Large intestine (tissue), 3 donors: ENCODE measurements around the gene TSPAN18. TPM values are rescaled to one million over a fixed set of nuclear protein-coding genes. Genes with fewer than 3 reads are reported as not detected.
A peak's percentile ranks its signal among the peaks of the same experiment; 100 is the strongest.

ENCODE experiments used
- DNase-seq, 2 donors: peaks; one replicate each; pipeline versions ENCODE4 v3.0.0 to v3.0.0-alpha.2; 2013
- H3K27ac ChIP-seq: one replicate; pipeline ENCODE4 v1.5.1; 2013; ENCODE audit warnings: low read length
- H3K27me3 ChIP-seq: 2 replicates; pipeline ENCODE4 v1.6.1; 2013; ENCODE audit warnings: low read length; ENCODE audit not compliant: control insufficient read depth, insufficient read depth
- H3K36me3 ChIP-seq: 2 replicates; pipeline ENCODE4 v1.6.1; 2013; ENCODE audit warnings: low read length; ENCODE audit not compliant: control insufficient read depth, insufficient read depth
- H3K4me1 ChIP-seq: one replicate; pipeline ENCODE4 v1.6.1; 2013; ENCODE audit warnings: low read length; ENCODE audit not compliant: control insufficient read depth, insufficient read depth
- H3K4me3 ChIP-seq: one replicate; pipeline ENCODE4 v1.5.1; 2013; ENCODE audit warnings: low read length
- H3K9me3 ChIP-seq: one replicate; pipeline ENCODE4 v1.6.1; 2013; ENCODE audit warnings: mild to moderate bottlenecking, low read depth, low read length, moderate library complexity; ENCODE audit not compliant: control insufficient read depth
- WGBS: methylation state at CpG from one replicate; pipeline ENCODE4 v1.1.5; 2013; ENCODE audit warnings: low lambda C conversion rate; ENCODE audit not compliant: insufficient coverage; 5-methylcytosine and 5-hydroxymethylcytosine counted together
- polyA plus RNA-seq: library from polyadenylated mRNA; unstranded; fragments of 120-200 nt; gene quantifications from one replicate; pipeline ENCODE4 v1.2.1, GENCODE V29; 2013

Gene TSPAN18
- polyA plus RNA-seq, 1 donor: 59.1 TPM

GRCh38 chr11:44957040-44957515, 230.3 kb downstream of the TSPAN18 start:
- peaks cover 62% of the 10 kb centered on the region for H3K4me1 ChIP-seq
- no peak for DNase-seq
- WGBS: no CpG with 5 or more reads among the region's 35 CpGs

DNA sequence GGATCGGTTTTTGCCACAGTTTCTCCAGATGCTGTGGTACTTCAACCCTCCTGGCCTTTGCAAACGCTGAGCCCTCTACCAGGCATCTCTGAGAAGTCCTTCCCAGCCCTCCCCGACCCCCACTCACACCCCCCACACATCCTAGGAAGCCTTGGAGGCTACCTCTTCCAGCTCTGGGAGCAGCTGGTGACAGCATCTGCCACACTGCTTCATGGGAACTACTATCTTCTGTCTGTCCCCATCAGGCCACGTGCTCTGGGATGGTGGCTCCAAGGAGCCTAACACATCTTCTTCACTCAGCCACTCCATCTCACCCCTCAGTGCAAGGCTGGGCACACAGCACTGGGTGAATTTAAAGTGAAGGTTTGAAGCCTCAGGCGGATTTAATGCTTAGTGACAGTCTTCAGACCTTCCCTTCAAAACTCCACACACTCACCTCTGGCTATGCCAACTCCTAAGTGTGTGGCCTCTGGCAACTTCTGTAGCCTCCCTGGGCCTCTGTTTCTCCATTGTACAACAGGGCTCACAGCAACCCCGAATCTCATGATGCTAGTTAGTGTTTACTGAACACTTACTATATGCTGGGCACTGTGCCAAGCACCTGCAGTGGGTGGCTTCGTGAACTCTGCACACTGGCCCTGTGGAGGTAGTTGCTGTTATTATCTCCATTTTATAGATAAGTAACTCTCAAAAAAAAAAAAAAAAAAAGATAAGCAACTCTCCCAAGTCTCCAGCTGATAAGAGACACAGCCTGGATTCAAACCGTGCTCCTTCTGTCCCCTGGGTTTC, 231.2 kb downstream of the TSPAN18 start:
- peaks cover 53% of the 10 kb centered on the region for H3K4me1 ChIP-seq

More at GRCh38 chr11:44957040-44957515, 230.3 kb downstream of the TSPAN18 start:
- Histone ChIP-seq H3K9me3 (no peaks in the 10 kb centered on the region), H3K27me3 (no peaks in the 10 kb centered on the region), H3K36me3 (no peaks in the 10 kb centered on the region), H3K4me3 (no peak overlapping the region), H3K27ac (no peak overlapping the region)

DNA sequence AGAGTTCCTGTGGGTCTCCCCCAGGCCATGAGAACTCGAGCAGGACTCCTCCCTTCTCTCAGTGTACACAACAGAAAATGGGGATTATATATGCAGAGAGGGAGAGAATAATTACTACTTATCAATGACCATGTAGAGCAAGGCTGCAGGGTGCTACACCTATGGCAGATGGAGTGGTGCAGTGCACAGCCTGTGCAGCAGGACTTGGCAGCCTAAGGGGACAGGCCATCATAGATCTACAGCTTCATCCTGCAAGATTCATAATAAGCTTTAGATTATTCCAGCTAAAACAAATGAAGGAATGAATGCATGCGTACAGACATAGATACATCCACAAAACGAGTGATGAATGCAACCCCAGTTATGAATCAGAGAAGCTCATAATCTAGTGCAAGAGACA, 232.3 kb downstream of the TSPAN18 start:
- no peak for DNase-seq
- H3K4me1 ChIP-seq: peaks cover 54% of the 10 kb centered on the region
- no peaks in the 10 kb centered on the region for H3K27me3 ChIP-seq
- H3K9me3 ChIP-seq: no peaks in the 10 kb centered on the region
- no peaks in the 10 kb centered on the region for H3K36me3 ChIP-seq
- H3K4me3 ChIP-seq: no peak overlapping the region
- 100% methylated on average over 1 of the region's 3 CpGs for WGBS
- peak overlapping the region; percentile 58 for H3K27ac ChIP-seq

More for the DNA sequence above, 231.2 kb downstream of the TSPAN18 start:
- H3K4me3 ChIP-seq: no peak overlapping the region
- H3K27me3 ChIP-seq: no peaks in the 10 kb centered on the region
- WGBS: no CpG with 5 or more reads among the region's 8 CpGs
- no peaks in the 10 kb centered on the region for H3K9me3 ChIP-seq
- H3K27ac ChIP-seq: peak overlapping the region; percentile 38
- DNase-seq: peak; percentile 82 to 85
- no peaks in the 10 kb centered on the region for H3K36me3 ChIP-seq

DNA sequence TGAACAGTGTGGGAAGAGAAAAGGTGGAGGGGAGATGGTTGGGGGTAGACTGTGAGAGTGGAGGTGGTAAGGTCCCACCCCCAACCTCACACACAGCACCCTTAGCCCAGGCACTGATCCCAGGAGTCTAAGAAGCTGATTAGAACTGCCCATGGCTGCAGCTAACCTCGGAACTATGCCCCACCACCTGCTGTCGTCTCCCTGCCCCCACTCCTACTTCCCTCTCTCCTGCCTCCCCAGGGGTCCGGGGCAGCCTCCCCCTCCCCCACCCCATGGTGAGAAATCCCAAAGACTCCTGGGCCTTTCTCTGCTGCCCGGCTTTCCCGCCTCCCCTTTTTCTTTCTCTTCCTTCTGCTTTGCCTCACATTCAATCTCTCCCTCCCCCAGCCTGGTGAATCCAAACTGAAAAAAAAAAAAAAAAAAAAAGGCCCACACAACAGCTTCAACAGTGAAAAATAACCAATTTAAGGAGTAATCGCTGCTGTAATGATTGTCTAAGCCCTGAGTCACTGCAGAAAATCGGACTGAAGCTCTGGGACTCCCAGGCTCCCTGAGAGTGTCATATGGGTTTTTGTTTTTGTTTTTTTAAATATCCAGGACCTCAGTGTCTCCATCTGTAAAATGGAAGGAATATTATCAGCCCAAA, 233.6 kb downstream of the TSPAN18 start:
- H3K4me1 ChIP-seq: peaks cover 54% of the 10 kb centered on the region
- H3K27ac ChIP-seq: no peak overlapping the region
- no peak for DNase-seq
- H3K9me3 ChIP-seq: no peaks in the 10 kb centered on the region
- H3K4me3 ChIP-seq: no peak overlapping the region
- no peaks in the 10 kb centered on the region for H3K27me3 ChIP-seq
- H3K36me3 ChIP-seq: no peaks in the 10 kb centered on the region
- 60% methylated on average over 1 of the region's 7 CpGs for WGBS

DNA sequence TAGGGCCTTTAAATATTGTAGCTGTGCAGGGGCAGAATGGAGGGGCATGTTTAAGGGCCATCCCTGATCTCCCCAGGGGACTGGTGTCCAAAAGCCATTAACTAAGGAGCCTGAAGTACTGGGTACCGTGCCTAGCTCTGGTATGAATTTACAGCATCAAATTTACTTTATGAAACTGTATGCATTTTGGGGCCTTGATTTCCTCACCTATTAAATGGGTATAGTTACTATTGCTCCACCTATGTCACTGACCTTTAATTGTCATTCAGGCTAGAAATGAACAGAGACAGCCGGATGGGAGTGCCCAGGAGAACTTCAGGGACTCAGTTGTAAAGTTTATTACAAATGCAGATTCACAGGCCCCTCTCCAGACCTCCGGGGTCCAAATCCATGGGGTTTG, 235.7 kb downstream of the TSPAN18 start:
- no peak for DNase-seq
- no peak overlapping the region for H3K27ac ChIP-seq
- no peaks in the 10 kb centered on the region for H3K27me3 ChIP-seq
- peaks cover 38% of the 10 kb centered on the region for H3K4me1 ChIP-seq
- H3K4me3 ChIP-seq: no peak overlapping the region
- no peaks in the 10 kb centered on the region for H3K36me3 ChIP-seq
- H3K9me3 ChIP-seq: no peaks in the 10 kb centered on the region
- no CpG with 5 or more reads among the region's 3 CpGs for WGBS

DNA sequence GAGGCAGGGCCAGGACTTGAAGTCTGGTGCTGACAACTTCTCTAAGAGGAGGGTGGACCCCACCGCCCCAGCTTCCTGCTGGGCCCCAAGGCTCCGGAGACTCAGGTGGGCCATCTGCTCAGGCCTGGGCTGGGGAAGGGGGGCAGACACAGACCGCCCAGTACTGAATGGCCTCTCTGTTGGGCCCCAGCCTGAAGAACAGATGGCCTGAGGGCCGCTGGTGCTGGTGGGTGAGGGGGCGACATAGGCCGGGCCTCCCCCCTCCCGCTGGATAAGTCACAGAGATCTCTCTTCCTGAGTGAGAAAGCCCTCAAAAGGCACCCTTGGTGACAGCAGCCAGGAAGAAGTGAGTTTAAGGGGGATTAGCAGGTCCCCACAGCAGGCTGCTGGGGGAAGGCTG, 236.4 kb downstream of the TSPAN18 start:
- Histone ChIP-seq H3K4me1 (peaks cover 31% of the 10 kb centered on the region), H3K4me3 (no peak overlapping the region), H3K27ac (no peak overlapping the region), H3K9me3 (no peaks in the 10 kb centered on the region), H3K27me3 (no peaks in the 10 kb centered on the region), H3K36me3 (no peaks in the 10 kb centered on the region)
- no CpG with 5 or more reads among the region's 7 CpGs for WGBS
- DNase-seq: peak in 1 of 2 donors; percentile 10

GRCh38 chr11:44963948-44964347, 237.2 kb downstream of the TSPAN18 start:
- no CpG with 5 or more reads among the region's 5 CpGs for WGBS
- peaks cover 25% of the 10 kb centered on the region for H3K4me1 ChIP-seq
- no peaks in the 10 kb centered on the region for H3K27me3 ChIP-seq
- no peaks in the 10 kb centered on the region for H3K36me3 ChIP-seq
- H3K9me3 ChIP-seq: no peaks in the 10 kb centered on the region
- no peak overlapping the region for H3K27ac ChIP-seq
- no peak for DNase-seq
- H3K4me3 ChIP-seq: no peak overlapping the region

DNA sequence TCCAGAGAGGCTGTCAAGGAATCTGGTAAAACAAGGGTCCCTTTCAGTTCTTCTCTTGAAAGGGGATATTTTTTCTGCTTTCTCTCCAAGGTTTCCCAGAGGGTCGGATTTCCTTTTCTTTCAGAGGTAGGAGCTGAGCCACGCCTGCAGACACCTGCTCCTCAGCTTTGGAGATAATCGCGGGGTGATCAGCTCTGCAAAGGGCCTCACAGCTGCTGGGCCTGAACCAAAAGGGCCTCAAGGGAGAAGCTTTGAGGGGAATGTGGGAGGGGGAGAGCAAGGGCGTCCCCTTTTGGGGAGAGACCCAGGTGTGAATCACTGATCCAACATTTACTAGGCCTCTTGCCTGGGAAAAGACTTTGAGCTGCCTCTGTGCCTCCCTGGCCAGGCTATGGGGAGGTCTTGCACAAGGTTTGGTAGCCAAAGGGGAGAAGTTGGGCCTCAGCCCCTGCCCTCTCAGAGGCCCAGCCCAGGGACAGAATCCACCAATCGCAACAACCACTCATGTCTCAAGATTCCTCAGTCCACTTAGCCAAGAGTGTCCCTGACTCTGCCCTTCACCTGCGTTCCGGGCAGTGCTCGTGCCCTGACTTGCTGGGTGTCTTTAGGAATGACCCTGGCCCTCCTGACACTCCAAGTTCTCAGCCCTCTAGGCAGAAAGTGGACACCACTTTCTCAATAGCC, 237.9 kb downstream of the TSPAN18 start:
- H3K36me3 ChIP-seq: no peaks in the 10 kb centered on the region
- no peaks in the 10 kb centered on the region for H3K27me3 ChIP-seq
- peak overlapping the region; percentile 70 for H3K27ac ChIP-seq
- H3K4me3 ChIP-seq: no peak overlapping the region
- WGBS: no CpG with 5 or more reads among the region's 9 CpGs
- peaks cover 22% of the 10 kb centered on the region for H3K4me1 ChIP-seq
- no peaks in the 10 kb centered on the region for H3K9me3 ChIP-seq
- peak; percentile 71 to 85 for DNase-seq

DNA sequence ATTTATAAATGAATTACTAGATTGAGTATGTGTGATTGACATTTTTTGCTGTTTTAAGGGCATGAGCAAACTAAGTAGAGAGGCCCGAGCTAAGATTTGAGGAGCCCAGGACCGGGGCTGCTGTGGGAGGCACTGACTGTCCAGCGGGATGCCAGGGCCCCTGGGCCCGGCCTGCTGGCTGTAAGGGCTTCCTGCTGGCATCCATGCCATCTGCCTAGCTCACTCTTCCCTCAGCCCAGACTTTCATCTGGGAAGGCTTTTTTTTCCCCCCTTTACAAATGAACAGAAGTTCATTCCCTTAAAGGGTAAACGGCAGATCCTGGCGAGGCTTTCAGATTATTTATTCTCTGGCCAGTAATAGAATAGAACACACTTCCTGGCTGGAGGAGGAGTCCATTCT, 239.9 kb downstream of the TSPAN18 start:
- no peak overlapping the region for H3K27ac ChIP-seq
- H3K36me3 ChIP-seq: no peaks in the 10 kb centered on the region
- H3K4me3 ChIP-seq: no peak overlapping the region
- H3K4me1 ChIP-seq: peaks cover 38% of the 10 kb centered on the region
- no peaks in the 10 kb centered on the region for H3K9me3 ChIP-seq
- no CpG with 5 or more reads among the region's 6 CpGs for WGBS
- no peaks in the 10 kb centered on the region for H3K27me3 ChIP-seq
- no peak for DNase-seq

DNA sequence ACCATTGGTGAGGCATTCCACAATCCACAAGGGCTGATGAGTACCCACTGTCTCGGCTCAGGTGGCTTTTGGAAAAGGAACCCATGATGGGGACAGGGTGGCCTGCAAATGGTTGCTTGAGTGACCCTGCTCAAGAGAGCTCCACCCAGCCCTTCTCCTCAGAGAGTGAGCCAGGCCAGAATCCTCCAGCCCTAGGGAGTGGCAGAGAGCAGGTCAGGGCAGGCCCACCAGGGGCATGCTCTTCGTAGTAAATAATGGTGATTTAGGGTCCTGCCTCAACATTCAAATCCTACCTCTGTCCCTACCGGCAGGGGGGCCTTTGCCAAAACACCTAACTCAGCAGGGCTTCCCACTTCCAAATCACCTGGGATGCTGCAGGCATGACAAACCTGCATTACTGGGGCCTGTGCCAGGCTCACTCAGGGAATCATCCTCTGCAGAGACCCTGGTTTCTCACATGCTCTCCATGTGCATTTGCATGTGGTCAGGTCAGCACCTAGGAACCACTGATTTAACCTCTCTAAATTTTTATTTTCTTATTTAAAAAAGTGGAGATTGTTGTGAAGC, 241.3 kb downstream of the TSPAN18 start:
- no peak for DNase-seq
- no peak overlapping the region for H3K4me3 ChIP-seq
- no peaks in the 10 kb centered on the region for H3K9me3 ChIP-seq
- no peaks in the 10 kb centered on the region for H3K27me3 ChIP-seq
- no peak overlapping the region for H3K27ac ChIP-seq
- no CpG with 5 or more reads among the region's 3 CpGs for WGBS
- H3K36me3 ChIP-seq: no peaks in the 10 kb centered on the region
- H3K4me1 ChIP-seq: peaks cover 38% of the 10 kb centered on the region
